GM12878 (cell line): ENCODE measurements around the gene FAM120B. TPM values are rescaled to one million over a fixed set of nuclear protein-coding genes. Genes with fewer than 3 reads are reported as not detected.

ENCODE experiments used
- CHD2 ChIP-seq: IDR thresholded peaks from 2 replicates; pipeline ENCODE4 v1.6.1; 2011; ENCODE audit warnings: low read depth, low read length, improper control_type of control experiment, borderline replicate concordance
- E2F4 ChIP-seq: IDR thresholded peaks from 2 replicates; pipeline ENCODE4 v1.6.1; 2012; ENCODE audit warnings: low read depth, low read length, improper control_type of control experiment
- EED ChIP-seq: sonication (generic); IDR thresholded peaks from 2 replicates; pipeline ENCODE4 v1.6.1; 2016; ENCODE audit warnings: antibody characterized with exemption, low read depth
- JUND ChIP-seq: IDR thresholded peaks from 2 replicates; pipeline ENCODE4 v1.6.1; 2012; ENCODE audit warnings: low read depth, mild to moderate bottlenecking, low read length, improper control_type of control experiment, moderate library complexity
- PBX3 ChIP-seq: IDR thresholded peaks from 2 replicates; pipeline ENCODE4 v1.6.1; 2011; ENCODE audit warnings: mild to moderate bottlenecking, low read depth, low read length, moderate library complexity; ENCODE audit not compliant: insufficient replicate concordance
- polyA plus RNA-seq, 11 experiments: library from polyadenylated mRNA; depleted of rRNA in 4 of 11; unstranded in 6 of 11; stranded (reverse) in 5 of 11; fragments of >200 nt; fragmentation: Nextera tagmentation in 4 of 11; fragmentation: Illumina TruSeq in 1 of 11; extraction: Ambion mirVana in 4 of 11; extraction: Trizol in 1 of 11; gene quantifications; 1 replicate in 1 of 11; 2 replicates in 10 of 11; pipeline versions ENCODE4 v1.2.1 to v1.2.3, GENCODE V29; 2011 to 2016; ENCODE audit warnings: inconsistent platforms in 2 of 11, missing spikeins in 2 of 11, low read depth in 1 of 11
- total RNA-seq, 4 experiments: library from RNA; depleted of rRNA in 3 of 4; stranded (reverse); fragments of >200 nt in 3 of 4; fragmentation: Illumina TruSeq in 1 of 4; extraction: Trizol in 1 of 4; gene quantifications; 2 replicates each; pipeline versions ENCODE4 v1.2.1 to v1.2.3, GENCODE V29; 2013 to 2021
- TF ChIP-seq, protein P1 (sequence below): IDR thresholded peaks from 2 replicates; pipeline ENCODE4 v1.6.1; 2012; ENCODE audit warnings: low read depth, low read length, improper control_type of control experiment
- TF ChIP-seq, protein P2 (sequence below): fragments of 450-650 bp; IDR thresholded peaks from 2 replicates; pipeline ENCODE4 v1.6.1; 2018; ENCODE audit warnings: borderline replicate concordance, mild to moderate bottlenecking; ENCODE audit not compliant: partially characterized antibody
- TF ChIP-seq, protein P3 (sequence below): fragments of 450-650 bp; IDR thresholded peaks from 2 replicates; pipeline ENCODE4 v1.6.1; 2016; ENCODE audit warnings: mild to moderate bottlenecking

FAM120B gene
- total and polyA plus RNA-seq, 10 of the 15 experiments (the other 5 are each of a cell fraction or from before 2014, with no cell fraction given), result 3.3 to 21.6 (median 15.3) TPM

DNA sequence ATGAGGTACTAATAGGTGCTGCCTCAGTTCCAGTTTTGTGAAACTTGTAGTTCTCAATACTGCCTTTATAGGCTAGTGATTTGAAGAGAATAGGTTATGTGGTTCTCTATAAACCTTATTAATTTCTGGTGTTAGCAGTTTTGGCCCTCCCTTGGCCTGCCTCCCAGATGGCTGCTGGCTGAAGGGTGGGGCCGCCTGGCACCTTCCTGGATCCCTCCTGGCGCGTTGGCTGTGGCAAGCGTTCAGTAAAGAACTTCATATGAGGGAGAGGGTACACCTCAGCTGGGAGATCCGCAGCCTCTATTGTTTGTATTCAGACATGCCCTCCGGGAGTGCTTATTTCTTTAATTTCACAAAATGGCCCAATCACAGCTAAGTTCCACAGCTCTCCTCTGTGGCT, 51.9 kb downstream of the FAM120B start (continued):
- TF ChIP-seq, protein P1, sequence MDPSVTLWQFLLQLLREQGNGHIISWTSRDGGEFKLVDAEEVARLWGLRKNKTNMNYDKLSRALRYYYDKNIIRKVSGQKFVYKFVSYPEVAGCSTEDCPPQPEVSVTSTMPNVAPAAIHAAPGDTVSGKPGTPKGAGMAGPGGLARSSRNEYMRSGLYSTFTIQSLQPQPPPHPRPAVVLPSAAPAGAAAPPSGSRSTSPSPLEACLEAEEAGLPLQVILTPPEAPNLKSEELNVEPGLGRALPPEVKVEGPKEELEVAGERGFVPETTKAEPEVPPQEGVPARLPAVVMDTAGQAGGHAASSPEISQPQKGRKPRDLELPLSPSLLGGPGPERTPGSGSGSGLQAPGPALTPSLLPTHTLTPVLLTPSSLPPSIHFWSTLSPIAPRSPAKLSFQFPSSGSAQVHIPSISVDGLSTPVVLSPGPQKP, result no peak
- TF ChIP-seq, protein P2, sequence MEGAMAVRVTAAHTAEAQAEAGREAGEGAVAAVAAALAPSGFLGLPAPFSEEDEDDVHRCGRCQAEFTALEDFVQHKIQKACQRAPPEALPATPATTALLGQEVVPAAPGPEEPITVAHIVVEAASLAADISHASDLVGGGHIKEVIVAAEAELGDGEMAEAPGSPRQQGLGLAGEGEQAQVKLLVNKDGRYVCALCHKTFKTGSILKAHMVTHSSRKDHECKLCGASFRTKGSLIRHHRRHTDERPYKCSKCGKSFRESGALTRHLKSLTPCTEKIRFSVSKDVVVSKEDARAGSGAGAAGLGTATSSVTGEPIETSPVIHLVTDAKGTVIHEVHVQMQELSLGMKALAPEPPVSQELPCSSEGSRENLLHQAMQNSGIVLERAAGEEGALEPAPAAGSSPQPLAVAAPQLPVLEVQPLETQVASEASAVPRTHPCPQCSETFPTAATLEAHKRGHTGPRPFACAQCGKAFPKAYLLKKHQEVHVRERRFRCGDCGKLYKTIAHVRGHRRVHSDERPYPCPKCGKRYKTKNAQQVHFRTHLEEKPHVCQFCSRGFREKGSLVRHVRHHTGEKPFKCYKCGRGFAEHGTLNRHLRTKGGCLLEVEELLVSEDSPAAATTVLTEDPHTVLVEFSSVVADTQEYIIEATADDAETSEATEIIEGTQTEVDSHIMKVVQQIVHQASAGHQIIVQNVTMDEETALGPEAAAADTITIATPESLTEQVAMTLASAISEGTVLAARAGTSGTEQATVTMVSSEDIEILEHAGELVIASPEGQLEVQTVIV, result no peak
- TF ChIP-seq EED (no peak), JUND (no peak), CHD2 (no peak), PBX3 (no peak), E2F4 (no peak)
- TF ChIP-seq, protein P3, sequence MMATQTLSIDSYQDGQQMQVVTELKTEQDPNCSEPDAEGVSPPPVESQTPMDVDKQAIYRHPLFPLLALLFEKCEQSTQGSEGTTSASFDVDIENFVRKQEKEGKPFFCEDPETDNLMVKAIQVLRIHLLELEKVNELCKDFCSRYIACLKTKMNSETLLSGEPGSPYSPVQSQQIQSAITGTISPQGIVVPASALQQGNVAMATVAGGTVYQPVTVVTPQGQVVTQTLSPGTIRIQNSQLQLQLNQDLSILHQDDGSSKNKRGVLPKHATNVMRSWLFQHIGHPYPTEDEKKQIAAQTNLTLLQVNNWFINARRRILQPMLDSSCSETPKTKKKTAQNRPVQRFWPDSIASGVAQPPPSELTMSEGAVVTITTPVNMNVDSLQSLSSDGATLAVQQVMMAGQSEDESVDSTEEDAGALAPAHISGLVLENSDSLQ, result no peak
